HFFc6 (cell line): ENCODE data around the gene FRMPD4. TPM values are rescaled to one million over a fixed set of nuclear protein-coding genes. Genes with fewer than 3 reads are reported as not detected.

Experiments
- DNase-seq: peaks from one replicate; pipeline ENCODE4 v3.0.0-alpha.2; 2018
- H3K27ac Mint-ChIP-seq: 2 replicates; pipeline ENCODE4 v1.8.0; 2020; ENCODE audit warnings: mild to moderate bottlenecking, mixed read lengths
- H3K27me3 Mint-ChIP-seq: 2 replicates; pipeline ENCODE4 v1.8.0; 2021; ENCODE audit warnings: mild to moderate bottlenecking, moderate library complexity, mixed read lengths; ENCODE audit not compliant: insufficient read depth
- H3K36me3 Mint-ChIP-seq: 2 replicates; pipeline ENCODE4 v1.8.0; 2021; ENCODE audit warnings: low read depth, mixed read lengths
- H3K4me1 Mint-ChIP-seq: 2 replicates; pipeline ENCODE4 v1.8.0; 2020; ENCODE audit warnings: low read depth, mixed read lengths
- H3K4me3 Mint-ChIP-seq: 2 replicates; pipeline ENCODE4 v1.8.0; 2020; ENCODE audit warnings: mild to moderate bottlenecking, moderate library complexity, mixed read lengths
- H3K9me3 Mint-ChIP-seq: 2 replicates; pipeline ENCODE4 v1.8.0; 2020; ENCODE audit warnings: mild to moderate bottlenecking, mixed read lengths
- total RNA-seq, 6 experiments: library from RNA; stranded (reverse); fragmentation: NEBNext Ultra II Directional; extraction: Animal tissue kit (Norgen Biotek cat#: 25700); gene quantifications; 2 replicates in 1 of 6; 3 replicates in 5 of 6; pipeline ENCODE4 v1.2.3, GENCODE V29; 2021
- TF ChIP-seq, protein P1 (sequence below): fragments of 200-600 bp; sonication (generic); IDR thresholded peaks from 2 replicates; pipeline ENCODE4 v1.5.0; 2021; ENCODE audit warnings: antibody characterized with exemption, mild to moderate bottlenecking

Gene FRMPD4
- total RNA-seq, 6 experiments from 2014 or later: 0.09 to 0.55 (median 0.47) TPM

DNA sequence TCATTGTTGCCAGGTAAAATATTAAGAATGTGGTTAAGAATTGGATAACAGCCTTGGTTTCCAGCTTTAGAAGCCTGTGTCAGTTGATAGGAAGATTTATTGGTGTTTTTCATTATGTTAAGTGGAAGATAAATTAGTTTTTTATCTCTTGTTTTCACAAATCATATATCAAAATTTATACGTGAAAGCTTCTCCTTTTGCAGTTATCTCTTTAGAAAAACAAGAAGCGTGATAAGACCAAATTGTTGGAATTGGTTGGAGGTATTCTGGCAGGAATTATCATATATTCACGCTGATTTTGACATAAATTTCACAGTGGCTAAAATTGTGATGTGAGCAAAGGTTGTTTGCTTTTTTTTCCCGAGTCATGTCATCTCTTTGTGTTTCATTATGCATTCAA lies 90.6 kb downstream of the FRMPD4 start:
- Mint-ChIP-seq H3K27me3 (peaks cover 3% of the 10 kb centered on the region; the same call in 1 of the 2 replicates), H3K36me3 (no peaks in the 10 kb centered on the region), H3K4me1 (peaks cover 18% of the 10 kb centered on the region), H3K27ac (no peak overlapping the region), H3K9me3 (no peaks in the 10 kb centered on the region), H3K4me3 (no peak overlapping the region)
- TF ChIP-seq, protein P1, sequence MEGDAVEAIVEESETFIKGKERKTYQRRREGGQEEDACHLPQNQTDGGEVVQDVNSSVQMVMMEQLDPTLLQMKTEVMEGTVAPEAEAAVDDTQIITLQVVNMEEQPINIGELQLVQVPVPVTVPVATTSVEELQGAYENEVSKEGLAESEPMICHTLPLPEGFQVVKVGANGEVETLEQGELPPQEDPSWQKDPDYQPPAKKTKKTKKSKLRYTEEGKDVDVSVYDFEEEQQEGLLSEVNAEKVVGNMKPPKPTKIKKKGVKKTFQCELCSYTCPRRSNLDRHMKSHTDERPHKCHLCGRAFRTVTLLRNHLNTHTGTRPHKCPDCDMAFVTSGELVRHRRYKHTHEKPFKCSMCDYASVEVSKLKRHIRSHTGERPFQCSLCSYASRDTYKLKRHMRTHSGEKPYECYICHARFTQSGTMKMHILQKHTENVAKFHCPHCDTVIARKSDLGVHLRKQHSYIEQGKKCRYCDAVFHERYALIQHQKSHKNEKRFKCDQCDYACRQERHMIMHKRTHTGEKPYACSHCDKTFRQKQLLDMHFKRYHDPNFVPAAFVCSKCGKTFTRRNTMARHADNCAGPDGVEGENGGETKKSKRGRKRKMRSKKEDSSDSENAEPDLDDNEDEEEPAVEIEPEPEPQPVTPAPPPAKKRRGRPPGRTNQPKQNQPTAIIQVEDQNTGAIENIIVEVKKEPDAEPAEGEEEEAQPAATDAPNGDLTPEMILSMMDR: no peak
- DNase-seq: no peak

DNA sequence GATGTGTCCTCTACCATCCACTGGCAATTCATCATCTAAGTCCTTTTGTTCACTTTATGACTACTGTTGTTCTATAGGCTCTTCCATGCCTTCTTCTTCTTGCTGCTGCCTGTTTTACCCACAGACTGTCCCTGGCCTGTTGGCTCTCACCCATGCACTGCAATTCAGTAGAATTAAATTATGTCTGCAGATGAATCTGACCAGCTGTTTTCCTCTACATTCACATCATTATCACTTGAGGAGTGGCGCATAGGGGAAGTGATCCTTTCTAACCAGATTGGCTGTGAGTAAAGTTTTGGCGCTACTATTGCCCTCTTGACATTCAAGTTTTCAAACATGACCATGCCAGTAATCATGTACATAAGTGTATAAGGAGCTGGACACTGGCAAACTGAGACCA lies 91.7 kb downstream of the FRMPD4 start:
- Mint-ChIP-seq H3K27ac (no peak overlapping the region), H3K9me3 (no peaks in the 10 kb centered on the region), H3K27me3 (peaks cover 3% of the 10 kb centered on the region; the same call in 1 of the 2 replicates), H3K36me3 (no peaks in the 10 kb centered on the region), H3K4me3 (no peak overlapping the region), H3K4me1 (peaks cover 21% of the 10 kb centered on the region)
- DNase-seq: no peak
- TF ChIP-seq, protein P1: no peak

DNA sequence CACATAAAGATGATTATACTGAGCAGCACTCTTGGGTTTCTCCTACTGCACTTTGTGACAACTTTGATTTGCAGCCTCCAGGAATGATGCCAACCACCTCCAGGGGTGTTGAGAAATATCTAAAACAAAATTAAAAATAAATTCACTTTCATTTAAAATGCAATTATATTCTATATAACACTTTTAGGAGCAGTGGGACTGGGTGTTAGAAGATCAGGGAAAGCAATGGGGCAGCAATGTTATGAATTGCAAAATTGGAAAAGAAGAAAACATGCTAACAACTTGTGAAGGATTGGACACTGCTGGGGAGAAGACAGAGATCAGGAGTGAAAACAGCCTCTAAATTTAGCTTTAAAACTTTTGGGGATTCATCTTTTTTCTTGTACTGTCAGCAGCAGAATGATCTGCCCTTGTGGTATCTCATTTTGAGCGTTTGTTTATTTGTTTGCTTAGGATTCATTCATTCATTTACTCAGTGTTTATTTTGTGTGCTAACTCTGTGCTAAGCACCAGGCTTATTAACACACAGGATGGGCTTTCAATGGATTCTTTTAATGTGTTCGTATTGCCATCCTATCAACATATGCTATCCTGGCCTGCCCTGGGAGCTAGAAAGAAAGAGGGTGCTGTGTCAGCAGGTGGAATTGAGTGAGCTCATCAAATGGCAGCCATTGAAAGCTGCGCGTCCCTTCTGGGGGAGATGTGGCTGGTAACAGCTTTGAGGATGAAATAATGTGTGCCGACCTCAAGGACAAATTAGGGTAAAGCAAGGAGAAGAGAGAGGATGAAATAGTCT lies 96.5 kb downstream of the FRMPD4 start:
- no peak overlapping the region for H3K4me3 Mint-ChIP-seq
- H3K4me1 Mint-ChIP-seq: peaks cover 28% of the 10 kb centered on the region
- no peaks in the 10 kb centered on the region for H3K36me3 Mint-ChIP-seq
- H3K9me3 Mint-ChIP-seq: no peaks in the 10 kb centered on the region
- no peaks in the 10 kb centered on the region for H3K27me3 Mint-ChIP-seq
- H3K27ac Mint-ChIP-seq: no peak overlapping the region
- no peak for DNase-seq
- TF ChIP-seq, protein P1: no peak

DNA sequence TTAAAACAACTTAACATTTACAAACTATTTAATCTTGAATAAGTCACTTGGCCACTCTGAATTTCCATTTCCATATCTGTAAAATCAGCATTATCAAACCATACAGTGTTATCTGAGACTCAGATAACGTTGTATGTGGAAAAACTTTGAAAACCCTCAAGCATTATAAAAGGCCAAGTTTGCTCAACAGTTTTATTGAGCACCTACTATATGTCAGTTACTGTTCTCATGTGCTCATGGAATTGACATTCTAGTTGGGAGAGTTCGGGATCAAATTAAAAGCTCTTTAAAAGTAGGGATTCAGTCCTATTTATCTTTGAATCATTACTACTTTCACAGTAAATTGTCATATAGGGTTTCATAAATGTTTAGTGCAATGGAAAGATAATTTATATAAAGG lies 97.9 kb downstream of the FRMPD4 start:
- Mint-ChIP-seq H3K27ac (no peak overlapping the region), H3K4me1 (peaks cover 41% of the 10 kb centered on the region), H3K27me3 (no peaks in the 10 kb centered on the region), H3K9me3 (no peaks in the 10 kb centered on the region), H3K4me3 (no peak overlapping the region), H3K36me3 (no peaks in the 10 kb centered on the region; the same call in 1 of the 2 replicates)
- TF ChIP-seq, protein P1: no peak
- no peak for DNase-seq

DNA sequence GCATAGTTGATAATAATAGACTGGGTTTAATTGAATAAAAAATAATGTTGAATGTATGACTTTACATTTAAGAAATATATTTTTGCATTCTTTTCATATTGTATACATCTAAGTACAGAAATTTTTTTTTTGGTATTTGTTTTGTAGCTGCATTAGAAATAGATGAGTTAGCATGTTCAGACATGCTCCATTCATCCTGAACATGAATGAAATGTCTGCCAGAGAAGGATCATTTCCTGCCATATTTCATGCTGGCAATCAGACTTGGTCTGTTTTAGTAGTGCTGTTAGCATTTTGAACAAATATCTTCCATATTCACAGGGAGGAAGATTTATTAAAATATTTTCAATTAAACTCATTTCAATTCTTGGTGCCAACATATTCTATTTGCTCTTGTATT lies 98.9 kb downstream of the FRMPD4 start:
- Mint-ChIP-seq H3K27me3 (no peaks in the 10 kb centered on the region), H3K9me3 (no peaks in the 10 kb centered on the region), H3K27ac (no peak overlapping the region), H3K36me3 (no peaks in the 10 kb centered on the region; the same call in 1 of the 2 replicates), H3K4me3 (no peak overlapping the region), H3K4me1 (peaks cover 44% of the 10 kb centered on the region)
- TF ChIP-seq, protein P1: no peak
- DNase-seq: no peak
